Fibroblast of lung (primary cell): ENCODE data around the gene C5orf34. TPM values are rescaled to one million over a fixed set of nuclear protein-coding genes. Genes with fewer than 3 reads are reported as not detected.
"Not testable (repeated sequence)": the region's sequence is repeated elsewhere in the genome, so short reads cannot be mapped to it uniquely, and the experiment has no call there.

Experiments used
- DNase-seq, 2 donors: peaks; one replicate each; pipeline versions ENCODE4 v3.0.0 to v3.0.0-alpha.2; 2010; ENCODE audit warnings: low read depth in 2 of 2
- H2AFZ ChIP-seq: 2 replicates; pipeline ENCODE4 v1.5.1; 2012; ENCODE audit warnings: low read length, control low read depth, inconsistent platforms
- H3K27ac ChIP-seq: 2 replicates; pipeline ENCODE4 v1.5.1; 2011; ENCODE audit warnings: low read length, control low read depth; ENCODE audit not compliant: insufficient read depth
- H3K27me3 ChIP-seq: 2 replicates; pipeline ENCODE4 v1.5.1; 2011; ENCODE audit warnings: mild to moderate bottlenecking, low read length; ENCODE audit not compliant: control insufficient read depth, insufficient read depth
- H3K36me3 ChIP-seq: 2 replicates; pipeline ENCODE4 v1.5.1; 2011; ENCODE audit warnings: low read length; ENCODE audit not compliant: control insufficient read depth, insufficient read depth
- H3K4me1 ChIP-seq: 2 replicates; pipeline ENCODE4 v1.5.1; 2011; ENCODE audit warnings: low read length; ENCODE audit not compliant: control insufficient read depth, insufficient read depth; ENCODE audit errors: extremely low read depth
- H3K4me2 ChIP-seq: 2 replicates; pipeline ENCODE4 v1.5.1; 2011; ENCODE audit warnings: low read length, control low read depth; ENCODE audit not compliant: insufficient read depth; ENCODE audit errors: extremely low read depth
- H3K4me3 ChIP-seq, 4 experiments: fragments of 200-600 bp in 1 of 4; sonication (generic) in 1 of 4; replicated peaks in 1 of 4; 2 replicates each; pipeline ENCODE4 v1.5.1; 2011 to 2016; ENCODE audit warnings: low read length in 4 of 4, low read depth in 3 of 4, mild to moderate bottlenecking in 3 of 4, control low read depth in 2 of 4, inconsistent platforms in 1 of 4, mixed read lengths in 1 of 4; ENCODE audit not compliant: insufficient read depth in 1 of 4; ENCODE audit errors: control extremely low read depth in 1 of 4
- H3K79me2 ChIP-seq: 2 replicates; pipeline ENCODE4 v1.5.1; 2012; ENCODE audit warnings: mild to moderate bottlenecking, low read length, inconsistent platforms; ENCODE audit not compliant: control insufficient read depth, insufficient read depth
- H3K9ac ChIP-seq: 2 replicates; pipeline ENCODE4 v1.5.1; 2011; ENCODE audit warnings: mild to moderate bottlenecking, low read length, control low read depth; ENCODE audit not compliant: insufficient read depth
- H3K9me3 ChIP-seq: 2 replicates; pipeline ENCODE4 v1.5.1; 2012; ENCODE audit warnings: low read depth, low read length; ENCODE audit not compliant: control insufficient read depth, insufficient read depth
- H4K20me1 ChIP-seq: 2 replicates; pipeline ENCODE4 v1.5.1; 2011; ENCODE audit warnings: low read length; ENCODE audit not compliant: control insufficient read depth, insufficient read depth; ENCODE audit errors: extremely low read depth
- EZH2 ChIP-seq: IDR thresholded peaks from 2 replicates; pipeline ENCODE4 v1.5.1; 2012; ENCODE audit warnings: low read length, control low read depth, mild to moderate bottlenecking; ENCODE audit errors: missing control alignments
- polyA plus RNA-seq, 2 donors: library from polyadenylated mRNA; depleted of rRNA in 1 of 2; stranded (reverse) in 1 of 2; unstranded in 1 of 2; fragments of >200 nt; gene quantifications; 2 replicates each; pipeline ENCODE4 v1.2.1, GENCODE V29; 2011 to 2012; ENCODE audit warnings: missing spikeins in 1 of 2
- total RNA-seq: library from RNA; depleted of rRNA; stranded (reverse); fragments of >200 nt; gene quantifications from 2 replicates; pipeline ENCODE4 v1.2.1, GENCODE V29; 2014
- TF ChIP-seq, protein P1 (sequence below), 2 donors: IDR thresholded peaks in 1 of 2; conservative IDR thresholded peaks in 1 of 2; 1 replicate in 1 of 2; 2 replicates in 1 of 2; pipeline ENCODE4 v1.5.1; 2011 to 2012; ENCODE audit warnings: low read length in 2 of 2, control low read depth in 1 of 2, inconsistent platforms in 1 of 2, low read depth in 1 of 2, mild to moderate bottlenecking in 1 of 2

The C5orf34 gene
- total and polyA plus RNA-seq, 2 donors (not counting 1 experiment from before 2014, with no cell fraction given) = 2.9 to 4.1 TPM

DNA sequence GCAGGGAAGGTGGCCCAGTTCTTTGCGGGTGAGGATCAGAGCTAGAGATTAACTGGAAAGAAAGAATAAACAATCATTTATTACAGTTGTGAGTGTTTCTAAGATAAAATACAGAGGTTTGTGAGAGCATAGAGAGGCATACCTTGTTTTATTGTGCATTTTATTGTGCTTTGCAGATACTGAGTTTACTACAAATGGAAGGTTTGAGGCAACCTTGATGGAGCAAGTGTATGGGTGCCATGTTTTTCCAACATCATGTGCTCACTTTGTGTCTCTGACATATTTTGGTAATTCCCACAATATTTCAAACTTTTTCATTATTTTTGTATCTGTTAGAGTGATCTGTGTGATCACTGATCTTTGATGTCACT lies 715 bp upstream of the C5orf34 start:
- Histone ChIP-seq H3K79me2 (peaks cover 19% of the 10 kb centered on the region), H3K4me3 (peak overlapping the region; percentile 41 to 96 (median 67)), H3K9ac (no peak overlapping the region), H3K27ac (peak overlapping the region; percentile 97), H3K36me3 (no peaks in the 10 kb centered on the region), H3K4me1 (no peaks in the 10 kb centered on the region), H3K27me3 (no peaks in the 10 kb centered on the region), H4K20me1 (no peaks in the 10 kb centered on the region), H3K4me2 (peak overlapping the region; percentile 92), H3K9me3 (no peaks in the 10 kb centered on the region), H2AFZ (peak overlapping the region; percentile 76)
- no peak for TF ChIP-seq EZH2
- TF ChIP-seq, protein P1, sequence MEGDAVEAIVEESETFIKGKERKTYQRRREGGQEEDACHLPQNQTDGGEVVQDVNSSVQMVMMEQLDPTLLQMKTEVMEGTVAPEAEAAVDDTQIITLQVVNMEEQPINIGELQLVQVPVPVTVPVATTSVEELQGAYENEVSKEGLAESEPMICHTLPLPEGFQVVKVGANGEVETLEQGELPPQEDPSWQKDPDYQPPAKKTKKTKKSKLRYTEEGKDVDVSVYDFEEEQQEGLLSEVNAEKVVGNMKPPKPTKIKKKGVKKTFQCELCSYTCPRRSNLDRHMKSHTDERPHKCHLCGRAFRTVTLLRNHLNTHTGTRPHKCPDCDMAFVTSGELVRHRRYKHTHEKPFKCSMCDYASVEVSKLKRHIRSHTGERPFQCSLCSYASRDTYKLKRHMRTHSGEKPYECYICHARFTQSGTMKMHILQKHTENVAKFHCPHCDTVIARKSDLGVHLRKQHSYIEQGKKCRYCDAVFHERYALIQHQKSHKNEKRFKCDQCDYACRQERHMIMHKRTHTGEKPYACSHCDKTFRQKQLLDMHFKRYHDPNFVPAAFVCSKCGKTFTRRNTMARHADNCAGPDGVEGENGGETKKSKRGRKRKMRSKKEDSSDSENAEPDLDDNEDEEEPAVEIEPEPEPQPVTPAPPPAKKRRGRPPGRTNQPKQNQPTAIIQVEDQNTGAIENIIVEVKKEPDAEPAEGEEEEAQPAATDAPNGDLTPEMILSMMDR (conservative IDR thresholded peaks at IDR 0.05 in 1 of 2, IDR thresholded peaks at IDR 0.05 in 1 of 2; ENCODE audit: low read depth in 1 of 2, low read length in 2 of 2) = no peak
- DNase-seq = no peak

DNA sequence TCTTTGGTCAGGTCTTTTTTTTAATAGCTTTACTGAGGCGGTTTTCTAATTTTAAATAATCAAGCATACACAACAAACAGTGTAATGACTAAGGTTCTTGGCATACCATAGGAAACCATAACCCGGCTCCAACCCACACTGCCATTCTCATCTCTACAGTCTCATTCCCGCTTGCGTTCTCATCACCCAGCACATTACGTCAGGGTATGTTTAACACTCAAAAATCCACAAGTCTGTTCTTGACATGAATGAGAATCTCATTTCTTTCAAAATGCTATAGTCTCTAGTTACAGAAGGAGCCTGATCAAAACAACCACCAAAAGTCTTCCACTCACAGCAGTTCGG lies 505 bp downstream of the C5orf34 start:
- Histone ChIP-seq H3K4me1 (no peaks in the 10 kb centered on the region), H3K4me3 (peak overlapping the region; percentile 75 to 96 (median 88)), H3K36me3 (no peaks in the 10 kb centered on the region), H3K4me2 (peak overlapping the region; percentile 97), H3K27ac (peak overlapping the region; percentile 97), H3K27me3 (no peaks in the 10 kb centered on the region), H3K9ac (peak overlapping the region; percentile 78), H3K9me3 (no peaks in the 10 kb centered on the region), H4K20me1 (no peaks in the 10 kb centered on the region), H2AFZ (peak overlapping the region; percentile 86), H3K79me2 (peaks cover 19% of the 10 kb centered on the region)
- TF ChIP-seq, protein P1 (conservative IDR thresholded peaks at IDR 0.05 in 1 of 2, IDR thresholded peaks at IDR 0.05 in 1 of 2; ENCODE audit: low read depth in 1 of 2, low read length in 2 of 2) = no peak
- TF ChIP-seq EZH2 = no peak
- peak; percentile 75 to 89 for DNase-seq

DNA sequence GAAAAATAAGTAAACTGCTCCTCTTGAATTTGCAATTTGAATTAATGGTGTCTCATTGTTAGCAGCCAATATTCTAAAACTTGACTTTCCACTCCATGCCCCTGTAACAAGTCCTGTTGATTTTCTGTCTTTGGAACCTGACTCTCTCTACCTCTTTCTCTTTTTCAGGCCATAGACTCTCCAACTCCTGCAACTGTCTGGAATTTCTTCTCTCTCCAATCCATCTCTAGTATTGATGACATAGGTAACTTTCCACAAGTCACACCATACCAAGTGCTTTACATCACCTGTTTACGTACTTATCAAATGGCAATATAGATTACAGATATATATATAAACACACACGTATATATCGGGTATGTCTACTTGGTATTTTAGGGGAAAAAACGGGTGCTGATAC lies 923 bp downstream of the C5orf34 start:
- H3K4me2 ChIP-seq = peak overlapping the region; percentile 97
- no peaks in the 10 kb centered on the region for H3K27me3 ChIP-seq
- peak overlapping the region; percentile 97 for H3K27ac ChIP-seq
- H3K9me3 ChIP-seq = no peaks in the 10 kb centered on the region
- H3K4me1 ChIP-seq = no peaks in the 10 kb centered on the region
- peak overlapping the region; percentile 75 to 96 (median 88) for H3K4me3 ChIP-seq
- H4K20me1 ChIP-seq = no peaks in the 10 kb centered on the region
- no peaks in the 10 kb centered on the region for H3K36me3 ChIP-seq
- DNase-seq = peak; percentile 4 to 13
- H2AFZ ChIP-seq = peak overlapping the region; percentile 86
- peaks cover 19% of the 10 kb centered on the region for H3K79me2 ChIP-seq
- TF ChIP-seq, protein P1 (conservative IDR thresholded peaks at IDR 0.05 in 1 of 2, IDR thresholded peaks at IDR 0.05 in 1 of 2; ENCODE audit: low read depth in 1 of 2, low read length in 2 of 2) = no peak
- TF ChIP-seq EZH2 = no peak
- peak overlapping the region; percentile 32 for H3K9ac ChIP-seq

DNA sequence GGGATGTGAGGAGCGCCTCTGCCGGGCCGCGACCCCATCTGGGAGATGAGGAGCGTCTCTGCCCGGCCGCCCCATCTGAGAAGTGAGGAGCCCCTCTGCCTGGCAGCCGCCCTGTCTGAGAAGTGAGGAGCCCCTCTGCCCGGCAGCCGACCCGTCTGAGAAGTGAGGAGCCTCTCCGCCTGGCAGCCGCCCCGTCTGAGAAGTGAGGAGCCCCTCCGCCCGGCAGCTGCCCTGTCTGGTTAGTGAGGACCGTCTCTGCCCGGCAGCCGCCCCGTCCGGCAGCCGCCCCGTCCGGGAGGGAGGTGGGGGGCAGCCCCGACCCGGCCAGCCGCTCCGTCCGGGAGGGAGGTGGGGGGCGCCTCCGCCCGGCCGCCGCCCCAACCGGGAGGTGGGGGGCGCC lies 3.9 kb downstream of the C5orf34 start:
- H3K79me2 ChIP-seq = peaks cover 19% of the 10 kb centered on the region
- not testable (repeated sequence) for H3K36me3 ChIP-seq, H3K27me3 ChIP-seq, H3K4me1 ChIP-seq, H3K9me3 ChIP-seq, H4K20me1 ChIP-seq, H3K4me2 ChIP-seq, H3K9ac ChIP-seq, H2AFZ ChIP-seq, H3K4me3 ChIP-seq, DNase-seq, H3K27ac ChIP-seq
